Astrocyte of the spinal cord (primary cell): ENCODE measurements around the gene RAB10.
"Not testable (repeated sequence)": the region's sequence is repeated elsewhere in the genome, so short reads cannot be mapped to it uniquely, and the experiment has no call there.

Source experiments
- DNase-seq: peaks from one replicate; pipeline ENCODE4 v3.0.0; 2011; ENCODE audit warnings: low read depth, low spot score
- H3K4me3 ChIP-seq: 2 replicates; pipeline ENCODE4 v1.5.1; 2011; ENCODE audit warnings: low read depth, mild to moderate bottlenecking, low read length, moderate library complexity
- CTCF ChIP-seq: IDR thresholded peaks from 2 replicates; pipeline ENCODE4 v1.5.1; 2012; ENCODE audit warnings: low read depth, mild to moderate bottlenecking, low read length, inconsistent platforms
- in situ Hi-C: cut with HindIII; loops from 2 replicates; pipeline ENCODE4 v1.10.0; 2017; ENCODE audit warnings: low sequenced_read_pairs

Gene RAB10

GRCh38 chr2:26157580-26157979, 123.7 kb downstream of the RAB10 start:
- in situ Hi-C loops: no loop called here
- H3K4me3 ChIP-seq: no peak overlapping the region
- no peak for DNase-seq
- TF ChIP-seq CTCF: no peak

- in situ Hi-C loops: no loop called here
These were observed 128.0 kb downstream of the RAB10 start for GRCh38 chr2:26161926-26162325.

GRCh38 chr2:26162963-26163362, 129.1 kb downstream of the RAB10 start:
- no peak overlapping the region for H3K4me3 ChIP-seq
- TF ChIP-seq CTCF: no peak
- in situ Hi-C loops: no loop called here
- DNase-seq: no peak

More at GRCh38 chr2:26161926-26162325, 128.0 kb downstream of the RAB10 start:
- no peak for TF ChIP-seq CTCF
- no peak for DNase-seq
- no peak overlapping the region for H3K4me3 ChIP-seq

GRCh38 chr2:26164231-26164630, 130.3 kb downstream of the RAB10 start:
- in situ Hi-C loops: no loop called here
- H3K4me3 ChIP-seq: no peak overlapping the region
- TF ChIP-seq CTCF: no peak
- DNase-seq: no peak

- in situ Hi-C loops: no loop called here
- no peak for DNase-seq
- no peak for TF ChIP-seq CTCF
- no peak overlapping the region for H3K4me3 ChIP-seq
These were observed 130.8 kb downstream of the RAB10 start for GRCh38 chr2:26164641-26165211.

- DNase-seq: no peak
- H3K4me3 ChIP-seq: no peak overlapping the region
- no peak for TF ChIP-seq CTCF
- in situ Hi-C loops: no loop called here
These were observed 131.5 kb downstream of the RAB10 start for GRCh38 chr2:26165403-26165802.

- in situ Hi-C loops, H3K4me3 ChIP-seq, DNase-seq: not testable (repeated sequence)
These were observed 132.7 kb downstream of the RAB10 start for GRCh38 chr2:26166541-26166940.
